Thyroid gland (tissue), 4 donors: Measurements from ENCODE around the gene CYTH1. TPM values are rescaled to one million over a fixed set of nuclear protein-coding genes. Genes with fewer than 3 reads are reported as not detected.

Source experiments
- DNase-seq, 2 donors: peaks; one replicate each; pipeline ENCODE4 v3.0.0-alpha.2; 2019
- H3K27ac ChIP-seq, 3 donors: fragments of 200-600 bp; sonication (generic); 1 replicate in 2 of 3; 2 replicates in 1 of 3; pipeline ENCODE4 v1.5.1; 2016 to 2019; ENCODE audit warnings: mild to moderate bottlenecking in 1 of 3, moderate library complexity in 1 of 3
- H3K27me3 ChIP-seq: fragments of 200-600 bp; sonication (generic); one replicate; pipeline ENCODE4 v1.5.1; 2019
- H3K36me3 ChIP-seq, 2 donors: fragments of 200-600 bp; sonication (generic); one replicate each; pipeline ENCODE4 v1.5.1; 2016 to 2019
- H3K4me1 ChIP-seq, 2 donors: fragments of 200-600 bp; sonication (generic); one replicate each; pipeline ENCODE4 v1.5.1; 2017 to 2019
- H3K4me3 ChIP-seq, 3 donors: fragments of 200-600 bp; sonication (generic); replicated peaks in 1 of 3; 1 replicate in 2 of 3; 2 replicates in 1 of 3; pipeline ENCODE4 v1.5.1; 2016; ENCODE audit warnings: mild to moderate bottlenecking in 1 of 3
- H3K9me3 ChIP-seq: fragments of 200-600 bp; sonication (generic); one replicate; pipeline ENCODE4 v1.5.1; 2017
- POLR2A ChIP-seq, 2 donors: fragments of 450-650 bp; IDR thresholded peaks; one replicate each; pipeline ENCODE4 v1.6.1; 2017; ENCODE audit warnings: antibody characterized with exemption in 2 of 2, mild to moderate bottlenecking in 2 of 2, moderate library complexity in 1 of 2
- WGBS, 2 donors: methylation state at CpG; one replicate each; pipeline ENCODE4 v1.1.5; 2017; 5-methylcytosine and 5-hydroxymethylcytosine counted together
- intact Hi-C: fragments of 100-400 bp; cut with DNase I; formaldehyde crosslinking; loops from one replicate; pipeline ENCODE4 v1.15.1; 2023
- total RNA-seq, 4 donors: library from RNA; depleted of rRNA; stranded (reverse); fragments of >200 nt; gene quantifications; one replicate each; pipeline ENCODE4 v1.2.3, GENCODE V29; 2016
- TF ChIP-seq, protein P1 (sequence below), 6 experiments: fragments of 200-600 bp in 3 of 6; fragments of 450-650 bp in 3 of 6; sonication (generic) in 3 of 6; IDR thresholded peaks; one replicate each; pipeline ENCODE4 v1.5.1; 2016 to 2019; ENCODE audit warnings: antibody characterized with exemption in 6 of 6, mild to moderate bottlenecking in 2 of 6, inconsistent platforms in 1 of 6, moderate library complexity in 1 of 6

The CYTH1 gene
- total RNA-seq, 4 donors from 2014 or later = 69.0 to 94.5 (median 75.7) TPM

DNA sequence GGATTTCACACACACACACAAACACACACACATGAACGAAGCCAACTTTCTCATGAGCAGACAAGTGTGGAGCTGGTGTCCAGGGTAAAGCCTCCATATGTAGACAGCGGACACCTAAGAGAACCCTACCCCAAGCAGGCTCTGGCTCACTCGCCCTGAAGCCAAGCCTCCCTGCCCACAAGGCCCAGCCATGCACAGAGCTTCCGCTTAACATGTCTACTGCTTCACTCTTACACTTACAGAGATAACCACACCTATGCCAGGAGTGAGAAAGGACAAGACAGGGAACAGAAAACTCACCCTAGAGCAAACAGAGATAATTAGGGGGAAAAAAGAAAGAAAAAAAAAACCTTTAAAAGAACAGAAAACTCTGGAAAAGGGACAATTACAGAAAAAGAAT is 67.5 kb downstream of the CYTH1 start:
- H3K4me1 ChIP-seq = peaks cover 52 to 84% of the 10 kb centered on the region in 2 donors
- no peaks in the 10 kb centered on the region for H3K27me3 ChIP-seq
- DNase-seq = no peak
- TF ChIP-seq, protein P1, sequence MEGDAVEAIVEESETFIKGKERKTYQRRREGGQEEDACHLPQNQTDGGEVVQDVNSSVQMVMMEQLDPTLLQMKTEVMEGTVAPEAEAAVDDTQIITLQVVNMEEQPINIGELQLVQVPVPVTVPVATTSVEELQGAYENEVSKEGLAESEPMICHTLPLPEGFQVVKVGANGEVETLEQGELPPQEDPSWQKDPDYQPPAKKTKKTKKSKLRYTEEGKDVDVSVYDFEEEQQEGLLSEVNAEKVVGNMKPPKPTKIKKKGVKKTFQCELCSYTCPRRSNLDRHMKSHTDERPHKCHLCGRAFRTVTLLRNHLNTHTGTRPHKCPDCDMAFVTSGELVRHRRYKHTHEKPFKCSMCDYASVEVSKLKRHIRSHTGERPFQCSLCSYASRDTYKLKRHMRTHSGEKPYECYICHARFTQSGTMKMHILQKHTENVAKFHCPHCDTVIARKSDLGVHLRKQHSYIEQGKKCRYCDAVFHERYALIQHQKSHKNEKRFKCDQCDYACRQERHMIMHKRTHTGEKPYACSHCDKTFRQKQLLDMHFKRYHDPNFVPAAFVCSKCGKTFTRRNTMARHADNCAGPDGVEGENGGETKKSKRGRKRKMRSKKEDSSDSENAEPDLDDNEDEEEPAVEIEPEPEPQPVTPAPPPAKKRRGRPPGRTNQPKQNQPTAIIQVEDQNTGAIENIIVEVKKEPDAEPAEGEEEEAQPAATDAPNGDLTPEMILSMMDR (IDR thresholded peaks at IDR 0.05) = no peak
- TF ChIP-seq POLR2A (IDR thresholded peaks at IDR 0.05) = no peak
- 97 to 98% methylated on average over 4 of the region's 4 CpGs for WGBS, 2 donors
- no peaks in the 10 kb centered on the region for H3K36me3 ChIP-seq
- intact Hi-C loops = no loop called here
- H3K27ac ChIP-seq = no peak overlapping the region
- H3K4me3 ChIP-seq = no peak overlapping the region
- no peaks in the 10 kb centered on the region for H3K9me3 ChIP-seq

DNA sequence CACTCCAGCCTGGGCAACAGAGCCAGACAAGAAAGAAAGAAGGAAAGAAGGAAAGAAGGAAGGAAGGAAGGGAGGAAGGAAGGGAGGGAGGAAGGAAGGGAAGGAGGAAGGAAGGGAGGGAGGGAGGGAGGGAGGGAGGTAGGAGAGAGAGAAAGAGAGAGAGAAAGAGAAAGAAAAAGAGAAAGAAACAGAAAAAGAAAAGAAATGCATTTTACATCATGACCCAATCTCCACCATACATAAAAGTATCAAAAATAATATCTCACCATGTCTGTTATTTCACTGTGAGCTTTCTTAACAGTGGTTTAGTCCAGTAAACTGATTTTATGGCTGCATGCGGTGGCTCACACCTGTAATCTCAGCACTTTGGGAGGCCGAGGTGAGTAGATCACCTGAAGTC is 70.0 kb downstream of the CYTH1 start:
- no peak for DNase-seq
- no peak overlapping the region for H3K4me3 ChIP-seq
- H3K27me3 ChIP-seq = no peaks in the 10 kb centered on the region
- H3K36me3 ChIP-seq = no peaks in the 10 kb centered on the region
- intact Hi-C loops = no loop called here
- TF ChIP-seq POLR2A (IDR thresholded peaks at IDR 0.05) = no peak
- TF ChIP-seq, protein P1 (IDR thresholded peaks at IDR 0.05) = no peak
- H3K4me1 ChIP-seq = peaks cover 52 to 86% of the 10 kb centered on the region in 2 donors
- 95 to 98% methylated on average over 2 of the region's 2 CpGs for WGBS, 2 donors
- H3K27ac ChIP-seq = no peak overlapping the region
- H3K9me3 ChIP-seq = no peaks in the 10 kb centered on the region

DNA sequence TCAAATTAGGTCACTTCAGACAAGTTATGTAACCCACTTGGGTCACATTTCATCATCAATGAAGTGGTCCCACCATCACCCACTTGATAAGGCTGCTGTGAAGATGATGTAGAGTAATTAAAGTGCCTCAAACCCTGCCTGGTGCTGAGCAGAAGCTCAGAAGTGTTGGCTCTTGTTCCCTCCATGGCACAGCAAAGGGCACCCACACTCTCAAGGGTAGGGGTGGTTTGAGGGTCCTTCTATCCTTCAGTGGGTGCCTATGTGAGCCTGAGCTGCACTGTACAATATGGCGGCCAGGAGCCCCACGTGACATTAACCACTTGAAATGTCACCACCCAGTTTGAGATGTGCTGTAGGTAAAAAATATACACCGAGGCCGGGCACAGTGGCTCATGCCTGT is 71.5 kb downstream of the CYTH1 start:
- Histone ChIP-seq H3K27me3 (no peaks in the 10 kb centered on the region), H3K27ac (peak overlapping the region in 2 of 3 donors; percentile 73 to 76), H3K4me1 (peaks cover 55 to 86% of the 10 kb centered on the region in 2 donors), H3K4me3 (no peak overlapping the region), H3K9me3 (no peaks in the 10 kb centered on the region), H3K36me3 (no peaks in the 10 kb centered on the region)
- TF ChIP-seq POLR2A (IDR thresholded peaks at IDR 0.05) = no peak
- TF ChIP-seq, protein P1 (IDR thresholded peaks at IDR 0.05) = no peak
- intact Hi-C loops = no loop called here
- 96 to 100% methylated on average over 3 to 4 of the region's 4 CpGs for WGBS, 2 donors
- DNase-seq = no peak

DNA sequence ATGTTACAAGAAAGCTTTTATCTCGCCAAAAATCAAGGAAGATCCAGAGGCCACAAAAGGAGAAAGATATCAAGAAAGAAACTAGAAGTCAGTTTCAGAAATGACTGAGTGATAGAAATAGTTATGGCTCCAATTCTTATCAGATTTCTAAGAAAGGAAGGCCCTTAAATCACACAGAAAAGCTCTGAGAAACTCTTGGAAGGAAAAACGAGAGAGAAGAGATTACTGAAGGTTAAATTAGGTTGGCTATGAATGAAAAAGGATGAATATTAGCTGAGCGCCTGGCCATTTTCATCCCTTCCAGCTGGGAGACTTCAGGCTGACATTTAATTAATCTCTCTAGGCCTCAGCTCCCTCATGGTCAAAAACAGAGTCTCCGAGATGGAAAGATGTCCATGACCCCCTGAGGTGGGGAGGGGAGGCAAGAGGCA is 72.3 kb downstream of the CYTH1 start:
- 74 to 76% methylated on average over 4 of the region's 4 CpGs for WGBS, 2 donors
- peaks cover 47 to 83% of the 10 kb centered on the region in 2 donors for H3K4me1 ChIP-seq
- no peaks in the 10 kb centered on the region for H3K27me3 ChIP-seq
- no peak for DNase-seq
- TF ChIP-seq POLR2A (IDR thresholded peaks at IDR 0.05) = no peak
- TF ChIP-seq, protein P1 (IDR thresholded peaks at IDR 0.05) = no peak
- no peak overlapping the region for H3K4me3 ChIP-seq
- H3K36me3 ChIP-seq = no peaks in the 10 kb centered on the region
- no peaks in the 10 kb centered on the region for H3K9me3 ChIP-seq
- H3K27ac ChIP-seq = peak overlapping the region; percentile 70 to 76 (median 73)
- intact Hi-C loops = loop anchor here (5.0 kb wide), 1 partner anchor 207 kb away; no protein-coding TSS in a partner anchor

DNA sequence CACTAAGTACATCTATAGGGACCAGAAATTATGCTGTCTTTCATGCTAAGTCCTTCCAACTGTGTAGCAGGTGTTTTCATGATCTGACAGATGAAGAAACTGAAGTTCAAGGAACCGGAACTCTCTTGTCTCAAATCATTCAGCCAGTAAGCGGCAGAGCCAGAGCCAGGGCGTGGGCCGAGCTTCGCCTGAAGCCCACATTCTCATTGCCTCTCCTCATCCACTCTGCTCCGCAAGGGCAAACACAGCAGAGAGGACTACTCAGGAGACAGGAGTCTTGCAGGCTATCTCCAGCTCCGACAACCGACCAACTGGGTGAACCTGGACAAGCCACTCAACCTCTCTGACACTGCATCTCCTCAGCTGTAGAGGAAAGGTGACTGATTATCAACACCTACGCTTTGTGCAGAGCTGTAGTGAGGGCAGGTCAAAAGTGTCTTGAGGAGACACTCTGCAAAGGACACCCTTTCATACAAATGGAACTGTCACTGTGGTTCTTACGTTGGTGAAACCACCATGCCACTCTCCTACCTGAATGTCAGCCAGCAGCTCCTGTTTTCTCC is 72.9 kb downstream of the CYTH1 start:
- H3K36me3 ChIP-seq = no peaks in the 10 kb centered on the region
- intact Hi-C loops = loop anchor here (5.0 kb wide), 1 partner anchor 207 kb away; no protein-coding TSS in a partner anchor
- no peak overlapping the region for H3K4me3 ChIP-seq
- H3K4me1 ChIP-seq = peaks cover 43 to 78% of the 10 kb centered on the region in 2 donors
- H3K9me3 ChIP-seq = no peaks in the 10 kb centered on the region
- WGBS, 2 donors = 48 to 65% methylated on average over 10 of the region's 10 CpGs
- peak overlapping the region; percentile 70 to 76 (median 73) for H3K27ac ChIP-seq
- TF ChIP-seq, protein P1 (IDR thresholded peaks at IDR 0.05) = no peak
- no peak for TF ChIP-seq POLR2A (IDR thresholded peaks at IDR 0.05)
- H3K27me3 ChIP-seq = no peaks in the 10 kb centered on the region
- DNase-seq = peak; percentile 87 to 94
